Brain pericyte (primary cell): ENCODE measurements around the gene SGTA.
"Not testable (repeated sequence)": the region's sequence is repeated elsewhere in the genome, so short reads cannot be mapped to it uniquely, and the experiment has no call there.

Source experiments
- DNase-seq: peaks from one replicate; pipeline ENCODE4 v3.0.0-alpha.2; 2012; ENCODE audit warnings: low read depth, low spot score

The SGTA gene

GRCh38 chr19:2726904-2727639 lies 56.0 kb downstream of the SGTA start:
- no peak for DNase-seq

GRCh38 chr19:2726160-2726855 lies 56.8 kb downstream of the SGTA start:
- DNase-seq, result no peak

- no peak for DNase-seq
Measured at GRCh38 chr19:2724148-2724557, 58.9 kb downstream of the SGTA start.

GRCh38 chr19:2723747-2724146 lies 59.3 kb downstream of the SGTA start:
- DNase-seq, result no peak

- DNase-seq, result no peak
Measured at GRCh38 chr19:2723345-2723715, 59.7 kb downstream of the SGTA start.

GRCh38 chr19:2722541-2723344 lies 60.3 kb downstream of the SGTA start:
- DNase-seq, result peak; percentile 29

- no peak for DNase-seq
Measured at GRCh38 chr19:2721570-2722540, 61.2 kb downstream of the SGTA start.

GRCh38 chr19:2720777-2721569 lies 62.1 kb downstream of the SGTA start, which contains the start of gene DIRAS1:
DIRAS1 (minus strand) TSS chr19:2721372; CDS start chr19:2717806, 3,566 bp downstream.
- no peak for DNase-seq

GRCh38 chr19:2719920-2720776 lies 62.9 kb downstream of the SGTA start:
- no peak for DNase-seq

- DNase-seq, result no peak
Measured at GRCh38 chr19:2719232-2719735, 63.8 kb downstream of the SGTA start.

- no peak for DNase-seq
Measured at GRCh38 chr19:2717638-2718541, 65.2 kb downstream of the SGTA start.

GRCh38 chr19:2716722-2717637 lies 66.1 kb downstream of the SGTA start:
- no peak for DNase-seq

GRCh38 chr19:2716275-2716650 lies 66.8 kb downstream of the SGTA start:
- no peak for DNase-seq

- DNase-seq, result no peak
Measured at GRCh38 chr19:2715470-2716274, 67.4 kb downstream of the SGTA start.

- no peak for DNase-seq
Measured at GRCh38 chr19:2714531-2715269, 68.4 kb downstream of the SGTA start.

GRCh38 chr19:2714102-2714501 lies 69.0 kb downstream of the SGTA start:
- not testable (repeated sequence) for DNase-seq
